Eye (tissue), 1 donor: ENCODE results near the gene XDH.

Source experiments
- DNase-seq: peaks from one replicate; pipeline ENCODE4 v3.0.0-alpha.2; 2015

The XDH gene

GRCh38 chr2:31414601-31415241 is at the start of gene XDH:
TSS of gene XDH (minus strand) at chr2:31414742. CDS start at chr2:31414666, 76 bp downstream.
- no peak for DNase-seq

- DNase-seq, result no peak
Measured at GRCh38 chr2:31457651-31458050, 43.1 kb upstream of the XDH start.

DNA sequence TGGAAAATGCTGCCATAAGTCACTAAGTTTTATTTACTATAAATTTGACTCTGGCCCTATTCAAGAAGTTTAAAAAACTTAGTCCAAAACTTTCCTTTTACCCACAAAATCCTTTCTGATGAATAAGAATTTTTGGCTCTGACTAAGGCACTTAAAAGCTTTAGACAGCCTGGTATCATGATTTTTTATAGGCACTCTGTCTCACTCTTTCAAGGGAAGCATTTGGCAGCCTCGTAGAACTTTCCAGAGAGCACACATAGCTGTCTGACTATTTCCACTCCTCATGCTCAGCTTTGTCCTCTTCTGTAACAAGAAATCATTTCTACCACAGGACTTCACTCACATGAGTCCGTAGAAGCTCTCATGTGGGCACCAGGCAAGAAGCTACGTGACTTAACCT is 32.3 kb upstream of the XDH start:
- no peak for DNase-seq

DNA sequence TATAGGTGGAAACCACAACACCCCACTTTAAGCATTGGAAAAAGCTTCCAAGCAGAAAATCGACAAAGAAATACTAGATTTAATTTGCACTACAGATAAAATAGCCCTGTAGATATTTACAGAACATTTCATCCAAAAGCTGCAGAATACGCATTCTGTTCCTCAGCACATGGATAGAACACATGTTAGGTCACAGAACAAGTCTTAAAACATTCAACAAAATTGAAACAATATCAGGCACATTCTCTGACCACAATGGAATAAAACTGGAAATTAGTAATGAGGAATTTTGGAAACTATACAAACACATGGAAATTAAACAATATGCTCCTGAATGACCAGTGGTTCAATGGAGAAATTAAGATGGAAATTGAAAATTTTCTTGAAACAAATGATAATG is 27.8 kb upstream of the XDH start:
- no peak for DNase-seq

- DNase-seq, result peak; percentile 2
Measured at GRCh38 chr2:31440764-31441163, 26.2 kb upstream of the XDH start.

GRCh38 chr2:31434911-31435310 is 20.4 kb upstream of the XDH start:
- DNase-seq, result no peak

- DNase-seq, result no peak
Measured at GRCh38 chr2:31433541-31433940, 19.0 kb upstream of the XDH start.

- no peak for DNase-seq
Measured at GRCh38 chr2:31430439-31431165, 16.1 kb upstream of the XDH start.

GRCh38 chr2:31429759-31430438 is 15.4 kb upstream of the XDH start:
- DNase-seq, result no peak

- DNase-seq, result no peak
Measured at GRCh38 chr2:31429040-31429439, 14.5 kb upstream of the XDH start.

DNA sequence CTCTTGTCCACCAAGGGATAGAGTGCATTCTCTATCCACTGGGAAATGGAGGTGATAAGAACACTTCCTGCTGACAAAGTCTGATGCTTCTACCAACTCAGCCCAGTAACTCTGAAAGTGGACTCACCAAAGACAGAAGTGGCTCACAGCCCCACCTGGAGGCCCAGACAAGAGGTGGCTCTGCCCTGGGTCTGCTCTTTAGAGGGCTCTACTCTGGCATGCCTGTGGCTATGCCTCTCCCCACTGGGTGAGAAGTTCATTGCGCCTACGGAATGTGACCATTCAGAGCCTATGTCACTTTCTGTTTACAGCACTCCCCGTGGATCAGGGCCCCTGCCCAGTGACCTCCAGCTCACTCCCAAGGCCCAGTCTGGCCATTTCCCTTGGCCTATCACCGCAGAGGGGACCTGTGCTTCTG is 13.5 kb upstream of the XDH start:
- no peak for DNase-seq

DNA sequence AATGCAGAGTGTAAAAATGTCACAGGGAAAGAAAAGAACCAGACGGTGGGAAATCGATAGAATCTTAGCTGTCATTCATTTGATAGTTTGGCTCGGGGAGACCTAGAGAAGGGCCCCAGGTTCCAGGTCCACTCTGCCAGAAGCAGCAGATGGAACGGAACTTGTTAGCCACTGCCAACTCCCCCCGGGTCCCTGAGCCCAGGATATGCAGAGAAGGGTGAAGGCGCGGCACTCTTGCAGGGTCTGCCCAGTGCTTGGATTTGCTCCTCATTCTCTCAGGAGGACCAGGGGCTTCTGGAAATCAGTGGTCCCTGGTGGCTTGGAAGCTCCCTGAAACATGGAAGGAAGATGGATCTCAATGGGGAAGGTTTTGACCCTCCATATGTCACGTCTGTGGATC is 11.6 kb upstream of the XDH start:
- no peak for DNase-seq

- DNase-seq, result no peak
Measured at GRCh38 chr2:31421634-31422033, 7.1 kb upstream of the XDH start.

- no peak for DNase-seq
Measured at GRCh38 chr2:31420936-31421335, 6.4 kb upstream of the XDH start.

- no peak for DNase-seq
Measured at GRCh38 chr2:31419386-31419785, 4.8 kb upstream of the XDH start.

DNA sequence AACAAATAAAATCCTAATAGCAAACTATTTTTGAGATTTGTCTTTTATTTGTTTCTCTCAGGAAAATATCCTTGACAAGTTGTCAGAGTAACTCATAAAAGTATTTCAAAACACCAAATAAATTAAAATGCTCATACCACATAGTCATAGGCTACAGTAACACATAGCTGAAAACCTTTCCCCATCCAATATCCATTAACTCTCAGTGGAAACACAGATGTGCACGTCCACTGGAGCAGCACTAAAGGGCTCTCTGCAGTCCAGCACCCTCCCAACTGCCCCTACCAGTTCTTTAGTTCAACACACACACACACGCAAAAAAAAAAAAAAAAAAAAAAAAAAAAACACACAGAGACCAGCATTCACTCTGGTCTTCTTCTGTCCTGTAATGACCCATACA is 879 bp upstream of the XDH start:
- DNase-seq, result peak; percentile 35

GRCh38 chr2:31413862-31414550 is 536 bp downstream of the XDH start:
- peak; percentile 17 for DNase-seq

DNA sequence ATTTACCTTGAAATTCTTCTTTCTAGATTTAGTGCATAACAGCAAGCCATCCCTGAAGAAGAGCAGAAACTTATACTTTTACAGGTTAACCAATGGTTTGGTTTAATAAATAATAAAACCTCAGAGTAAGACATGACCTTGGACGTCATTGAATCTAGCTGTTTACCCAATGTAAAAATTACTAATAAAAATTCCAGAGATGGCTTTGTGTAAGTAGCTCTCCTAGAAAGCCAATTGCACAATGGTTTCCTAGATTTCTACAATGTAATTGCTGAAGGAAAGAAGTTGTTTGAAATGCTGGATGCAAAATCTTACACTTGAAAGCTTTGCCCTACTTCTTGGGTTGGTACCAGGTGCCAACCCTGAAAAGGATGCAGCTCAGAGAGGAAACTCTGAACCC is 1.5 kb downstream of the XDH start:
- no peak for DNase-seq

DNA sequence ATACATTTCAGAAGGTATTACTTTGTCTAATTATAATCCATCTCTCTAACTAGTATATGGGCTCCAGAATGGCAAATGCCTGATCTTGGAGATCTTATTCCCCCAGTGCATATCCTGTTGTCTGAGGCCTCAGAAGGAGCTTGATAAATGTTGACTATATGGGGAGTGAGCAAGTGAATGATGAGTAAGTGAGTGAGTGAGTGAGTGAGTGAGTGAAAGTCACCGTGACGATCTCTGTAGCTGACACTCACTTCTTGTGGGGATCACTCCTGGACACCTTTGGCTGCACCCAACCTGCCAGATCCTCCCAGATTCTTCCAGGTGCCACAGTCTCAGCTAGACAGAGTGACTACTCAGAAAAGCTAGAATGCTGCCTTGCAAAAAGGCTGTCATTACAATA is 2.8 kb downstream of the XDH start:
- no peak for DNase-seq

DNA sequence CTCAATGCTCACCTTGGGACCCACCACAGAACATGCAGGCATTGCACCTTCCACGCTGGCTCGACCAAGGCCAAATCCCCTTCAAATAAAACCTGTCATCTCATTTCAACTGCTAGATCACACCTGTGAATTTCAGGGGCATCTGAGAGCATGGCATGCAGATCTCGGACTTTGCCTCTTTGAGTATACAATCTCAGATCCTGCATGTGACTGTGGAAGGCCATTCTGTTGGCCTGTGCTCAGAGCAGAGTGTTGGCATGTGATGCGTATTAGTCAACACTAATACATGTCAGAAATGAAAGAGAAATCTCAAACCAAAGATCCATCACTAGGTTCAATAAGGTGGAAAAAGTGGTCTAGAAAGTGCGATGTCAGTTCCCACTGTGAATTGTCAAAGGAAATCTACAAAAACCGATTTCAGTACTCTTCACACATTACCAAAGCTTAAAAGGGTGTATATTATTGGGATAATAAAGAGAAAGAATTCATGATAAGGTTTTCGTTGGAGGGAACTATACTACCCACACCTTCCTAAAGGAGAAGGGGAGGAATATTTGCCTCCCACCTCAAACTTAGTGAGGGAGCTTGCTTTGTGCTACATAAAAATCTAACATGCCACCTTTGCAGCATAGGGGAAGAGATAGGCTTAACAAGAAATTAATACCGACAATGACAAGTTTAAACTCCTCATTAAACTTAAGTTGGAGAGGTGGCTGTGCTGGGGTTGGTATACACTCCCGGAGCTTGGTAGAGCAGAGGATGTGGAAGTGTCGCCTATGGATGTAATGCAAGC is 7.8 kb downstream of the XDH start:
- no peak for DNase-seq

GRCh38 chr2:31404827-31405226 is 9.7 kb downstream of the XDH start:
- no peak for DNase-seq

DNA sequence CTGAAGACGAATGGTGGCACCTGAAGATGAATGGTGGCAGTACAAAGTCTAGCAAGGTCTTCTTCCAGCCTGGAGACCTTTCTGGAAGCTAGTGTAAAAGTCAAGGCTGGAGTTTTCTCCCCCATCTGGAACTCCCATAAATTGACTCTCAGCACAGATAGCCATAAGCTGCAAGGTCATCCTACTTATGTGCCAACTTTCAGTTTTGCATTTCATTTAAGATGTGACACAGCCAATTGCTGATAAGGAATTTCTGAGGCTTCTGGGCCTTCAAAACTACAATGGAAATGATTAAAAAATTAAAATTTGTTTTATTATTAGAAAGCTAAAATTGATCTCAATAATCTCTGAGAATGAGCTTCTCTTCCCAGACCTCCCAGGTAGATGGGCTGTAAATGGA is 10.2 kb downstream of the XDH start:
- no peak for DNase-seq

- DNase-seq, result peak; percentile 21
Measured at GRCh38 chr2:31402388-31402787, 12.2 kb downstream of the XDH start.
